GM23338 (cell line): ENCODE data around the gene JAZF1. TPM values are rescaled to one million over a fixed set of nuclear protein-coding genes. Genes with fewer than 3 reads are reported as not detected.

Source experiments
- ATAC-seq: fragments of 200-7000 bp; cut with Tn5 transposase; 3 replicates; pipeline ENCODE4 v1.9.1; 2020
- DNase-seq: peaks from one replicate; pipeline ENCODE4 v3.0.0-alpha.2; 2015; ENCODE audit warnings: low spot score
- H2AFZ ChIP-seq: fragments of 200-600 bp; sonication (generic); 2 replicates; pipeline ENCODE4 v1.8.0; 2016; ENCODE audit warnings: antibody characterized with exemption, mild to moderate bottlenecking, moderate library complexity
- H3F3A ChIP-seq: fragments of 200-600 bp; sonication (generic); replicated peaks from 2 replicates; pipeline ENCODE4 v1.8.0; 2017; ENCODE audit warnings: antibody characterized with exemption, mixed run types, low read depth
- H3K27ac ChIP-seq: fragments of 200-600 bp; sonication (generic); 2 replicates; pipeline ENCODE4 v1.6.1; 2016; ENCODE audit warnings: low read depth
- H3K27me3 ChIP-seq: fragments of 200-600 bp; sonication (generic); 2 replicates; pipeline ENCODE4 v1.8.0; 2016; ENCODE audit warnings: mild to moderate bottlenecking, mixed run types, moderate library complexity; ENCODE audit not compliant: insufficient read depth
- H3K36me3 ChIP-seq: fragments of 200-600 bp; sonication (generic); 2 replicates; pipeline ENCODE4 v1.8.0; 2016; ENCODE audit warnings: mild to moderate bottlenecking; ENCODE audit not compliant: insufficient read depth
- H3K4me1 ChIP-seq: fragments of 200-600 bp; sonication (generic); 2 replicates; pipeline ENCODE4 v1.8.0; 2016; ENCODE audit warnings: mild to moderate bottlenecking, moderate library complexity; ENCODE audit not compliant: insufficient read depth
- H3K4me2 ChIP-seq: fragments of 200-600 bp; sonication (generic); 2 replicates; pipeline ENCODE4 v1.7.1; 2017; ENCODE audit warnings: mixed run types
- H3K4me3 ChIP-seq: fragments of 200-600 bp; sonication (generic); 2 replicates; pipeline ENCODE4 v1.6.1; 2016; ENCODE audit warnings: mixed run types
- H3K79me2 ChIP-seq: fragments of 200-600 bp; sonication (generic); replicated peaks from 2 replicates; pipeline ENCODE4 v1.8.0; 2017; ENCODE audit warnings: mild to moderate bottlenecking; ENCODE audit not compliant: insufficient read depth
- H3K9me2 ChIP-seq: fragments of 200-600 bp; sonication (generic); 2 replicates; pipeline ENCODE4 v1.8.0; 2017; ENCODE audit not compliant: insufficient read depth
- H4K20me1 ChIP-seq: fragments of 200-600 bp; sonication (generic); replicated peaks from 2 replicates; pipeline ENCODE4 v1.8.0; 2017; ENCODE audit warnings: mild to moderate bottlenecking; ENCODE audit not compliant: insufficient read depth
- H3K27ac Mint-ChIP-seq: 2 replicates; pipeline ENCODE4 v1.8.0; 2020; ENCODE audit warnings: inconsistent platforms, mild to moderate bottlenecking, moderate library complexity, mixed read lengths
- H3K27me3 Mint-ChIP-seq: 3 replicates; pipeline ENCODE4 v1.8.0; 2022; ENCODE audit warnings: low read depth, mild to moderate bottlenecking, moderate library complexity, mixed read lengths, inconsistent platforms; ENCODE audit not compliant: insufficient read depth, poor library complexity
- H3K36me3 Mint-ChIP-seq: 3 replicates; pipeline ENCODE4 v1.8.0; 2021; ENCODE audit warnings: low read depth, mild to moderate bottlenecking, inconsistent platforms, moderate library complexity, mixed read lengths
- H3K4me1 Mint-ChIP-seq: 3 replicates; pipeline ENCODE4 v1.8.0; 2020; ENCODE audit warnings: mild to moderate bottlenecking, inconsistent platforms, mixed read lengths
- H3K4me3 Mint-ChIP-seq: 3 replicates; pipeline ENCODE4 v1.8.0; 2021; ENCODE audit warnings: moderate library complexity, mild to moderate bottlenecking, inconsistent platforms, mixed read lengths
- H3K9me3 Mint-ChIP-seq: 3 replicates; pipeline ENCODE4 v1.8.0; 2020; ENCODE audit warnings: moderate library complexity, mild to moderate bottlenecking, inconsistent platforms, mixed read lengths
- CREB1 ChIP-seq: fragments of 250-450 bp; sonication (Bioruptor Pico); IDR thresholded peaks from 2 replicates; pipeline ENCODE4 v1.5.0; 2020; ENCODE audit warnings: low read depth, mild to moderate bottlenecking, moderate library complexity
- EZH2 ChIP-seq: fragments of 200-600 bp; sonication (generic); IDR thresholded peaks from one replicate; pipeline ENCODE4 v1.8.0; 2017; ENCODE audit warnings: antibody characterized with exemption, mild to moderate bottlenecking, low read depth; ENCODE audit not compliant: unreplicated experiment
- EZH2phosphoT487 ChIP-seq: fragments of 200-600 bp; sonication (generic); IDR thresholded peaks from one replicate; pipeline ENCODE4 v1.8.1; 2018; ENCODE audit warnings: antibody characterized with exemption; ENCODE audit not compliant: unreplicated experiment
- JUNB ChIP-seq: IDR thresholded peaks from one replicate; pipeline ENCODE4 v1.6.1; 2016; ENCODE audit warnings: antibody characterized with exemption; ENCODE audit not compliant: unreplicated experiment
- NANOG ChIP-seq: IDR thresholded peaks from 2 replicates; pipeline ENCODE4 v1.6.1; 2016; ENCODE audit warnings: antibody characterized with exemption, borderline replicate concordance
- POLR2AphosphoS5 ChIP-seq: IDR thresholded peaks from 2 replicates; pipeline ENCODE4 v1.6.1; 2016; ENCODE audit warnings: antibody characterized with exemption, low read depth
- STAT1 ChIP-seq: IDR thresholded peaks from one replicate; pipeline ENCODE4 v1.6.1; 2016; ENCODE audit warnings: antibody characterized with exemption; ENCODE audit not compliant: unreplicated experiment
- ZNF114 ChIP-seq: fragments of 250-450 bp; sonication (Bioruptor Pico); IDR thresholded peaks from 2 replicates; pipeline ENCODE4 v1.5.0; 2020; ENCODE audit warnings: mild to moderate bottlenecking, moderate library complexity
- ZNF331 ChIP-seq: fragments of 250-450 bp; sonication (Bioruptor Pico); IDR thresholded peaks from 2 replicates; pipeline ENCODE4 v1.5.0; 2020; ENCODE audit warnings: low read depth, mild to moderate bottlenecking, moderate library complexity
- polyA plus RNA-seq: library from polyadenylated mRNA; unstranded; fragments of >200 nt; fragmentation: Nextera tagmentation; extraction: Ambion mirVana; gene quantifications from 2 replicates; pipeline ENCODE4 v1.2.1, GENCODE V29; 2016
- total RNA-seq: library from RNA; depleted of rRNA; stranded (reverse); fragments of >200 nt; shearing (Covaris generic); gene quantifications from 2 replicates; pipeline ENCODE4 v1.2.3, GENCODE V29; 2014
- TF ChIP-seq, protein P1 (sequence below): IDR thresholded peaks from 2 replicates; pipeline ENCODE4 v1.6.1; 2016; ENCODE audit warnings: antibody characterized with exemption
- TF ChIP-seq, protein P2 (sequence below), 2 experiments: fragments of 200-600 bp in 1 of 2; sonication (generic) in 1 of 2; conservative IDR thresholded peaks; 2 replicates each; pipeline versions ENCODE4 v1.5.1 to v1.6.1; 2016 to 2017; ENCODE audit warnings: antibody characterized with exemption in 2 of 2, low read depth in 2 of 2, mild to moderate bottlenecking in 2 of 2, moderate library complexity in 1 of 2
- TF ChIP-seq, protein P3 (sequence below): IDR thresholded peaks from one replicate; pipeline ENCODE4 v1.6.1; 2018; ENCODE audit warnings: antibody characterized with exemption; ENCODE audit not compliant: unreplicated experiment
- TF ChIP-seq, protein P4 (sequence below): fragments of 250-450 bp; sonication (Bioruptor Pico); IDR thresholded peaks from 2 replicates; pipeline ENCODE4 v1.5.0; 2020; ENCODE audit warnings: mild to moderate bottlenecking, moderate library complexity

The JAZF1 gene
- total and polyA plus RNA-seq, 2 experiments from 2014 or later, result 12.2 to 22.2 TPM

DNA sequence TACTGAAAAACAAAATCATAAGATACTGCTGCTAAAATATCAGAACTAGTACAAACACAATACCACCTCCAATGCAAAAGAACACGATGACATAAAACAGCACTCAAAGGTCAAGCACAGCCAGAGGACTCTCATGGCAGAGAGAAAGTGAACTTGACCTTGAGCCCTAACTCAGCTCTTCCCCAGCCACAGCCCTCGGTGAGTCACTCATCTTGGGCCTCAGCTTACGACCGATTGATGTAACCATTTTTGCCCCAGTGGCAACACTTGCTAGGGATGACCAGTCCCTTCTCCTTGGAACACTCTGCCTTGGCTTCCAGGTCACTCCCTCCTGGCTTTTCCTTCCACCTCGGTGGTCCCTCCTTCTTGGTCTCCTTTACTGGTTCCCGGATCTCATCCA lies 77.8 kb downstream of the JAZF1 start:
- Mint-ChIP-seq H3K4me1 (peaks cover 32% of the 10 kb centered on the region), H3K27ac (no peak overlapping the region), H3K9me3 (no peaks in the 10 kb centered on the region), H3K36me3 (no peaks in the 10 kb centered on the region), H3K27me3 (peaks cover 4% of the 10 kb centered on the region), H3K4me3 (no peak overlapping the region)
- Histone ChIP-seq H2AFZ (no peak overlapping the region), H3K79me2 (peaks cover 39% of the 10 kb centered on the region), H3K4me1 (peaks cover 32% of the 10 kb centered on the region), H3K27ac (no peak overlapping the region), H3K27me3 (no peaks in the 10 kb centered on the region), H4K20me1 (no peaks in the 10 kb centered on the region), H3K4me2 (no peak overlapping the region), H3K9me2 (peaks cover 3% of the 10 kb centered on the region; the same call in 1 of the 2 replicates), H3K4me3 (no peak overlapping the region), H3K36me3 (no peaks in the 10 kb centered on the region), H3F3A (no peaks in the 10 kb centered on the region)
- ATAC-seq, result no peak
- TF ChIP-seq ZNF331 (no peak), JUNB (no peak), NANOG (no peak), ZNF114 (CRISPR knock-in tag) (no peak), EZH2 (no peak), CREB1 (CRISPR knock-in tag) (no peak), STAT1 (no peak), EZH2phosphoT487 (no peak), POLR2AphosphoS5 (no peak)
- TF ChIP-seq, protein P1, sequence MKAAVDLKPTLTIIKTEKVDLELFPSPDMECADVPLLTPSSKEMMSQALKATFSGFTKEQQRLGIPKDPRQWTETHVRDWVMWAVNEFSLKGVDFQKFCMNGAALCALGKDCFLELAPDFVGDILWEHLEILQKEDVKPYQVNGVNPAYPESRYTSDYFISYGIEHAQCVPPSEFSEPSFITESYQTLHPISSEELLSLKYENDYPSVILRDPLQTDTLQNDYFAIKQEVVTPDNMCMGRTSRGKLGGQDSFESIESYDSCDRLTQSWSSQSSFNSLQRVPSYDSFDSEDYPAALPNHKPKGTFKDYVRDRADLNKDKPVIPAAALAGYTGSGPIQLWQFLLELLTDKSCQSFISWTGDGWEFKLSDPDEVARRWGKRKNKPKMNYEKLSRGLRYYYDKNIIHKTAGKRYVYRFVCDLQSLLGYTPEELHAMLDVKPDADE, result no peak
- TF ChIP-seq, protein P2, sequence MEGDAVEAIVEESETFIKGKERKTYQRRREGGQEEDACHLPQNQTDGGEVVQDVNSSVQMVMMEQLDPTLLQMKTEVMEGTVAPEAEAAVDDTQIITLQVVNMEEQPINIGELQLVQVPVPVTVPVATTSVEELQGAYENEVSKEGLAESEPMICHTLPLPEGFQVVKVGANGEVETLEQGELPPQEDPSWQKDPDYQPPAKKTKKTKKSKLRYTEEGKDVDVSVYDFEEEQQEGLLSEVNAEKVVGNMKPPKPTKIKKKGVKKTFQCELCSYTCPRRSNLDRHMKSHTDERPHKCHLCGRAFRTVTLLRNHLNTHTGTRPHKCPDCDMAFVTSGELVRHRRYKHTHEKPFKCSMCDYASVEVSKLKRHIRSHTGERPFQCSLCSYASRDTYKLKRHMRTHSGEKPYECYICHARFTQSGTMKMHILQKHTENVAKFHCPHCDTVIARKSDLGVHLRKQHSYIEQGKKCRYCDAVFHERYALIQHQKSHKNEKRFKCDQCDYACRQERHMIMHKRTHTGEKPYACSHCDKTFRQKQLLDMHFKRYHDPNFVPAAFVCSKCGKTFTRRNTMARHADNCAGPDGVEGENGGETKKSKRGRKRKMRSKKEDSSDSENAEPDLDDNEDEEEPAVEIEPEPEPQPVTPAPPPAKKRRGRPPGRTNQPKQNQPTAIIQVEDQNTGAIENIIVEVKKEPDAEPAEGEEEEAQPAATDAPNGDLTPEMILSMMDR (conservative IDR thresholded peaks at IDR 0.05; ENCODE audit: low read depth in 2 of 2), result no peak
- TF ChIP-seq, protein P3, sequence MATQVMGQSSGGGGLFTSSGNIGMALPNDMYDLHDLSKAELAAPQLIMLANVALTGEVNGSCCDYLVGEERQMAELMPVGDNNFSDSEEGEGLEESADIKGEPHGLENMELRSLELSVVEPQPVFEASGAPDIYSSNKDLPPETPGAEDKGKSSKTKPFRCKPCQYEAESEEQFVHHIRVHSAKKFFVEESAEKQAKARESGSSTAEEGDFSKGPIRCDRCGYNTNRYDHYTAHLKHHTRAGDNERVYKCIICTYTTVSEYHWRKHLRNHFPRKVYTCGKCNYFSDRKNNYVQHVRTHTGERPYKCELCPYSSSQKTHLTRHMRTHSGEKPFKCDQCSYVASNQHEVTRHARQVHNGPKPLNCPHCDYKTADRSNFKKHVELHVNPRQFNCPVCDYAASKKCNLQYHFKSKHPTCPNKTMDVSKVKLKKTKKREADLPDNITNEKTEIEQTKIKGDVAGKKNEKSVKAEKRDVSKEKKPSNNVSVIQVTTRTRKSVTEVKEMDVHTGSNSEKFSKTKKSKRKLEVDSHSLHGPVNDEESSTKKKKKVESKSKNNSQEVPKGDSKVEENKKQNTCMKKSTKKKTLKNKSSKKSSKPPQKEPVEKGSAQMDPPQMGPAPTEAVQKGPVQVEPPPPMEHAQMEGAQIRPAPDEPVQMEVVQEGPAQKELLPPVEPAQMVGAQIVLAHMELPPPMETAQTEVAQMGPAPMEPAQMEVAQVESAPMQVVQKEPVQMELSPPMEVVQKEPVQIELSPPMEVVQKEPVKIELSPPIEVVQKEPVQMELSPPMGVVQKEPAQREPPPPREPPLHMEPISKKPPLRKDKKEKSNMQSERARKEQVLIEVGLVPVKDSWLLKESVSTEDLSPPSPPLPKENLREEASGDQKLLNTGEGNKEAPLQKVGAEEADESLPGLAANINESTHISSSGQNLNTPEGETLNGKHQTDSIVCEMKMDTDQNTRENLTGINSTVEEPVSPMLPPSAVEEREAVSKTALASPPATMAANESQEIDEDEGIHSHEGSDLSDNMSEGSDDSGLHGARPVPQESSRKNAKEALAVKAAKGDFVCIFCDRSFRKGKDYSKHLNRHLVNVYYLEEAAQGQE, result no peak
- TF ChIP-seq, protein P4, sequence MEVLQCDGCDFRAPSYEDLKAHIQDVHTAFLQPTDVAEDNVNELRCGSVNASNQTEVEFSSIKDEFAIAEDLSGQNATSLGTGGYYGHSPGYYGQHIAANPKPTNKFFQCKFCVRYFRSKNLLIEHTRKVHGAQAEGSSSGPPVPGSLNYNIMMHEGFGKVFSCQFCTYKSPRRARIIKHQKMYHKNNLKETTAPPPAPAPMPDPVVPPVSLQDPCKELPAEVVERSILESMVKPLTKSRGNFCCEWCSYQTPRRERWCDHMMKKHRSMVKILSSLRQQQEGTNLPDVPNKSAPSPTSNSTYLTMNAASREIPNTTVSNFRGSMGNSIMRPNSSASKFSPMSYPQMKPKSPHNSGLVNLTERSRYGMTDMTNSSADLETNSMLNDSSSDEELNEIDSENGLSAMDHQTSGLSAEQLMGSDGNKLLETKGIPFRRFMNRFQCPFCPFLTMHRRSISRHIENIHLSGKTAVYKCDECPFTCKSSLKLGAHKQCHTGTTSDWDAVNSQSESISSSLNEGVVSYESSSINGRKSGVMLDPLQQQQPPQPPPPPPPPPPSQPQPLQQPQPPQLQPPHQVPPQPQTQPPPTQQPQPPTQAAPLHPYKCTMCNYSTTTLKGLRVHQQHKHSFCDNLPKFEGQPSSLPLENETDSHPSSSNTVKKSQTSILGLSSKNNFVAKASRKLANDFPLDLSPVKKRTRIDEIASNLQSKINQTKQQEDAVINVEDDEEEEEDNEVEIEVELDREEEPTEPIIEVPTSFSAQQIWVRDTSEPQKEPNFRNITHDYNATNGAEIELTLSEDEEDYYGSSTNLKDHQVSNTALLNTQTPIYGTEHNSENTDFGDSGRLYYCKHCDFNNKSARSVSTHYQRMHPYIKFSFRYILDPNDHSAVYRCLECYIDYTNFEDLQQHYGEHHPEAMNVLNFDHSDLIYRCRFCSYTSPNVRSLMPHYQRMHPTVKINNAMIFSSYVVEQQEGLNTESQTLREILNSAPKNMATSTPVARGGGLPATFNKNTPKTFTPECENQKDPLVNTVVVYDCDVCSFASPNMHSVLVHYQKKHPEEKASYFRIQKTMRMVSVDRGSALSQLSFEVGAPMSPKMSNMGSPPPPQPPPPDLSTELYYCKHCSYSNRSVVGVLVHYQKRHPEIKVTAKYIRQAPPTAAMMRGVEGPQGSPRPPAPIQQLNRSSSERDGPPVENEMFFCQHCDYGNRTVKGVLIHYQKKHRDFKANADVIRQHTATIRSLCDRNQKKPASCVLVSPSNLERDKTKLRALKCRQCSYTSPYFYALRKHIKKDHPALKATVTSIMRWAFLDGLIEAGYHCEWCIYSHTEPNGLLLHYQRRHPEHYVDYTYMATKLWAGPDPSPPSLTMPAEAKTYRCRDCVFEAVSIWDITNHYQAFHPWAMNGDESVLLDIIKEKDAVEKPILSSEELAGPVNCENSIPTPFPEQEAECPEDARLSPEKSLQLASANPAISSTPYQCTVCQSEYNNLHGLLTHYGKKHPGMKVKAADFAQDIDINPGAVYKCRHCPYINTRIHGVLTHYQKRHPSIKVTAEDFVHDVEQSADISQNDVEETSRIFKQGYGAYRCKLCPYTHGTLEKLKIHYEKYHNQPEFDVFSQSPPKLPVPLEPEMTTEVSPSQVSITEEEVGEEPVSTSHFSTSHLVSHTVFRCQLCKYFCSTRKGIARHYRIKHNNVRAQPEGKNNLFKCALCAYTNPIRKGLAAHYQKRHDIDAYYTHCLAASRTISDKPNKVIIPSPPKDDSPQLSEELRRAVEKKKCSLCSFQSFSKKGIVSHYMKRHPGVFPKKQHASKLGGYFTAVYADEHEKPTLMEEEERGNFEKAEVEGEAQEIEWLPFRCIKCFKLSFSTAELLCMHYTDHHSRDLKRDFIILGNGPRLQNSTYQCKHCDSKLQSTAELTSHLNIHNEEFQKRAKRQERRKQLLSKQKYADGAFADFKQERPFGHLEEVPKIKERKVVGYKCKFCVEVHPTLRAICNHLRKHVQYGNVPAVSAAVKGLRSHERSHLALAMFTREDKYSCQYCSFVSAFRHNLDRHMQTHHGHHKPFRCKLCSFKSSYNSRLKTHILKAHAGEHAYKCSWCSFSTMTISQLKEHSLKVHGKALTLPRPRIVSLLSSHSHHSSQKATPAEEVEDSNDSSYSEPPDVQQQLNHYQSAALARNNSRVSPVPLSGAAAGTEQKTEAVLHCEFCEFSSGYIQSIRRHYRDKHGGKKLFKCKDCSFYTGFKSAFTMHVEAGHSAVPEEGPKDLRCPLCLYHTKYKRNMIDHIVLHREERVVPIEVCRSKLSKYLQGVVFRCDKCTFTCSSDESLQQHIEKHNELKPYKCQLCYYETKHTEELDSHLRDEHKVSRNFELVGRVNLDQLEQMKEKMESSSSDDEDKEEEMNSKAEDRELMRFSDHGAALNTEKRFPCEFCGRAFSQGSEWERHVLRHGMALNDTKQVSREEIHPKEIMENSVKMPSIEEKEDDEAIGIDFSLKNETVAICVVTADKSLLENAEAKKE (CRISPR knock-in tag), result no peak
- no peak for DNase-seq
